SW 1271 (cell line): ENCODE results near the gene HK3.

ENCODE experiments used
- DNase-seq, 2 experiments: peaks; one replicate each; lab custom pipeline; 2025; lab: John Stamatoyannopoulos, UW

Gene HK3, protein sequence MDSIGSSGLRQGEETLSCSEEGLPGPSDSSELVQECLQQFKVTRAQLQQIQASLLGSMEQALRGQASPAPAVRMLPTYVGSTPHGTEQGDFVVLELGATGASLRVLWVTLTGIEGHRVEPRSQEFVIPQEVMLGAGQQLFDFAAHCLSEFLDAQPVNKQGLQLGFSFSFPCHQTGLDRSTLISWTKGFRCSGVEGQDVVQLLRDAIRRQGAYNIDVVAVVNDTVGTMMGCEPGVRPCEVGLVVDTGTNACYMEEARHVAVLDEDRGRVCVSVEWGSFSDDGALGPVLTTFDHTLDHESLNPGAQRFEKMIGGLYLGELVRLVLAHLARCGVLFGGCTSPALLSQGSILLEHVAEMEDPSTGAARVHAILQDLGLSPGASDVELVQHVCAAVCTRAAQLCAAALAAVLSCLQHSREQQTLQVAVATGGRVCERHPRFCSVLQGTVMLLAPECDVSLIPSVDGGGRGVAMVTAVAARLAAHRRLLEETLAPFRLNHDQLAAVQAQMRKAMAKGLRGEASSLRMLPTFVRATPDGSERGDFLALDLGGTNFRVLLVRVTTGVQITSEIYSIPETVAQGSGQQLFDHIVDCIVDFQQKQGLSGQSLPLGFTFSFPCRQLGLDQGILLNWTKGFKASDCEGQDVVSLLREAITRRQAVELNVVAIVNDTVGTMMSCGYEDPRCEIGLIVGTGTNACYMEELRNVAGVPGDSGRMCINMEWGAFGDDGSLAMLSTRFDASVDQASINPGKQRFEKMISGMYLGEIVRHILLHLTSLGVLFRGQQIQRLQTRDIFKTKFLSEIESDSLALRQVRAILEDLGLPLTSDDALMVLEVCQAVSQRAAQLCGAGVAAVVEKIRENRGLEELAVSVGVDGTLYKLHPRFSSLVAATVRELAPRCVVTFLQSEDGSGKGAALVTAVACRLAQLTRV

DNA sequence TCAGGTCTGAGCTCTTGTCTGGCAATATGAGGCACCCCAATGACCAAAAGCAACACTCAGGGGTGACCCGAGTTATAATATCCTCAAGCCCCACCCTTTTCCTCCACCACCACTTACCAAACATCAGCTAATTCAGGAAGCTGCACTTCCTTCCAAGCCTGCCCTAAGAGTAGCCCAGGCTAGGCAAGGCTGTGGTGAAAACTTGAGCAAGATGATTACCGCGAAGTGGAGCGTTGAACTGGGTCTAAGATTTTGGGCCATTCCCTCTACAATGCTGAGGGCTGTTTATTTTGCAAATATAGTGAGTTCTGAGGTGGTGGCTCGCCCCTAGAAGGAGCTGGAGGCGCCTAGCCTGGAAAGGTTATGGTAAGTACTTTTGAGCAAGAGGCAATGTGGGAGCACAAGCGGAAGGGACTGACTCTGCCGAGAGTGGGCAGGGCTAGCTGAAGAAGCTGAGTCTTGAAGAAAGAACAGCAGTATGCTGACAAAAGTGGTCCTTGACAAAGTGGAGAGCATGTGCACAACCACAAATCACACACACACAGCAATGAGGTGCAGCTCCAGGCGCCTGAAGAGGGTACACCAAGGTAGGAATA, at the start of gene HK3:
Gene HK3, minus strand, starts transcription at position 51 of the 596 bp plus-strand sequence. CDS start 3,187 bp downstream, outside the sequence.
- no peak for DNase-seq

DNA sequence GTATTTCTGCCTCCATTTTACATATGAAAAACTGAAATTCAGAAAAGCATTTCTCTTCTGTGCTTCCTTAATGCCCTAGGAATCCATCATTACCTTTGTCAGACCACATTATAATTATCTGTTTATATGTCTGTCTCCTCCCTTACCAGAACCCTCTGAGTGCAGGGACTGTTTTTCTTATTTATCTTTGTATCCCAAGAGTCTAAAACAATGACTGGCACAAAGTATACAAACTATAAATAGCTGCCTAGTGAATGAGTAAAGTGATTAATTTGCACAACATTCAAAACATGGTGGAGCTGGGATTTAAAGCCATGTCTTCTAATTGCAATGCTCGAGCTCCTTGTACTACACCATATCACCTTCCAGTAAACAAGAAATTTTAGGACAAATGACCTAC, 49.3 kb upstream of the HK3 start:
- DNase-seq = no peak

DNA sequence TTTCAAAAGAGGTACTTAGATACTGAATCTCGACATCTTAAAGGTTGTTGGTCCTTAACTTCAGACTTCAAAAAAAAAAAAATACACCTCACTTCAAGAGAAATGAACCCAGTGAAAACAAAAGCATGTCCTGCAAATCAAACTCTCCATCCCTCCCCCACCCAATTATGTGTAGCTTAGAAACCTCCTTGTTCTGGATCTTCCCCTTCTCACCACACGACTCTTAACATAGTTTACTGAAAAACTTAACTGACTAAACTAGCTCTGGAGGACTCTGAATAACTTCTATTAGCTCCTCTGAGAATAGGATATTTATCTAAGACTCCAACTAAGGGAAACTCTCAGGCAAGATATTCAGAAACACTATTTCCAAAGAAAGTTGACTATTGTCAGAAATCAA, 48.7 kb upstream of the HK3 start:
- no peak for DNase-seq

DNA sequence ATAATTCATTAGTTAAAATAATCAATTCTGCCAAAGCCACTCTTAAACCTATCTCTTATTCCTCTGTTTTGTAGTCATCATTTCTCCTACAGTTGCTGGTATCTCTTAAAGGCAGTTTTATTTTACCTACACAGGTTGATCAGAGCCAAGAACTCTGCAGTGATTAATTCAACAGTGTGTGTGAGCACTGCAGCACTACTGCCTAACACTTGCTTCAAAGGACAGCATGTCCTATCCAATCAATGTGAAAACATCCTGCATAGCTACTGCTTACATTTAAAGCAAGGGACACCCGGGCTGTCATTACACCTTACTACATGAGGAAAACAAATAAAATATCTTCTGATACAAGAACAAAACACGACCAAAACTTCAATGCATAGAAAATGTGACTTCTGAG, 45.1 kb upstream of the HK3 start:
- no peak for DNase-seq

DNA sequence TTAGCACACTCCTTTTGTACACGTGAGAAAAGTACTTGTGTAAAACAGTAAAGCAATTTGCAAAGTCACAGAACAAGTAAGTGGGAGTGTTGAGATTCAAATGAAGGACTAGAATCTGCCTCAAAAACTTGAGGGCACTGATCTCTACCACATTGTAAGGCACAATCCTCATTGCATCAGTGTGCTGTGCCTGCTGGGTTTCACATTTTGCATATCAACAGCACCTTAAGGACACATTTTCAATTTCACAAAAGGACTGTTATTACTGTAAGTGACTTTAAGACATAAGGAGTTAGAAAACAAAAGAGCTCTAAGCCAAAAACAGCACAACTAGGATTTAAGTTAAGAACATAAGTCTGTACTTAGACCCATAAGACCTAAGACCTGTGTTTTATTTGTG, 44.7 kb upstream of the HK3 start:
- DNase-seq = no peak

DNA sequence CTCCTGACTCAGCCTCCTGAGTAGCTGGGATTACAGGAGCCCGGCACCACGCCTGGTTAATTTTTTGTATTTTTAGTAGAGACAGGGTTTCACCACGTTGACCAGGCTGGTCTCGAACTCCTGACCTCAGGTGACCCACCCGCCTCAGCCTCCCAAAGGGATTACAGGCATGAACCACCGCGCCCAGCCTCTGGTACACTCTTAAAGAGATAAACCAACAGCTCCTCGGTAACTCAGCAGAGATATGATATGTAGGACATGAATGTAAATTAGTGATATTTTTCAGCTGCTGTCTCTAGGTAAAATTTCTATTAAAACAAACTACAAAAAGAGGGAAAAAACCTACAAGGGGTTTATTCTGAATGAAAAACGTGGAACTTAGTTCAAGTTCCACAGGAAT, 42.8 kb upstream of the HK3 start:
- no peak for DNase-seq

DNA sequence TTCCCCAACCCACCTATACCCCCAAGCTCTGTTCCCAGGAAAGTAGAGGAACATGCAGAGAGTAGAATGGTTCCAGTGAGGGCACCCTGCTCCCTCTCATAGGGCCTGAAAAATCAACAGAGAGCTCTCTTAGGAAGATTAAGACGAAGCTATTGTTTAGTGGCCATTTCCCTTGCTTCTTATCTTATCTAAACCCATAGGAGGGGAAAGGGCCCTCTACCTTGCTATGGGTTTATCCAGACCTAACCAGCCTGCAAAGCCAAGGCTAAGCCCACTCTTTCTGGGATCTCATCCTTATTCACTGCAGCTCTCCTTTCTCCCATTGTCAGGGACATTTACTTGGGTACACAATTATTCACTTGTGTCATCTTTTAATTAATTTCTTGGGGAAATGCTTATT, 39.3 kb upstream of the HK3 start:
- DNase-seq = no peak

DNA sequence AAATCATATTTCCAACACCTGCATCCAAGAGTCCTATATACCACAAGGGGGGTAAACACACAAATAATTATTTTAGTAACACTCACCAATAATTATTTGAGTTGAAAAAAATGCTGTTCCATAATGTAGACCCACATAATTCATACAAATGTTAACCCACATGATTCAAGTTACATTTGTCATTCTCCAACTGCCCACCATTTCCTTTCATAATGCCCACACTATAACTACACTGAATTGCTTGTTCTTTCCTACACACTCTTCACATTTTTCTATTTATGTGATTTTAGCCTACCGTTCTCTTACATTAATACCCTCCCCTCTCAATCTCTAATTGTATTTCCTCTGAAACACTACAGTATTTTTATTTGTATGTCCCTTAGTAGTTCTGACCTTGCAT, 35.9 kb upstream of the HK3 start:
- no peak for DNase-seq

DNA sequence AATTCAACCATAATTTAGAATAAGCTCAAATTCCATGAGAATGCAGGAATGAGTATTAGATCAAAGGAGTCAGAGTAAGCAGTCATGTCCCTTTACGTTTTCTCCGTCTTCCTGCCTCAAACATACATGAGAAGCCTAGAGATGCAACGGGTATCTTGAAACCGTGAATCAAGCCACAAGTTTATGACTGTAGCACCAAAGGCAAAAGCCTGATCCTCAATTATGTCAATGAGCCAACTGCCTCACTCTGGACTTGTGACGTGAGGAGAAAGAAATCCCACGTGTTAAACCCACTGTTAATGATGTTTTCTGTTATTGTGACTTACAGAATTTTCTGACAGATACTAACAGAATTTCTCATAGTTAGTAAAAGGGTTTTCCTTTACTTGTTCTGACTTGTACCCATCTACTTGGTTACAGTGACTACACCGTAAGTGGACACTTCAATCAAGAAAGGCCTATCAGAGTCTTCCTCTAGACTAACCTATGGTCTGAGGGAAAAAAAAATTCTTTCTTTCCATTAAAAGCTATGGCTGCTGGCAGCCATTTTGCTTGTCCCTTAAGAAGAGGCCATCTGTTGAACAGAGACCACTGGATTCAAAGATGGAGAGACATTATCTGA, 35.3 kb upstream of the HK3 start:
- DNase-seq = no peak

DNA sequence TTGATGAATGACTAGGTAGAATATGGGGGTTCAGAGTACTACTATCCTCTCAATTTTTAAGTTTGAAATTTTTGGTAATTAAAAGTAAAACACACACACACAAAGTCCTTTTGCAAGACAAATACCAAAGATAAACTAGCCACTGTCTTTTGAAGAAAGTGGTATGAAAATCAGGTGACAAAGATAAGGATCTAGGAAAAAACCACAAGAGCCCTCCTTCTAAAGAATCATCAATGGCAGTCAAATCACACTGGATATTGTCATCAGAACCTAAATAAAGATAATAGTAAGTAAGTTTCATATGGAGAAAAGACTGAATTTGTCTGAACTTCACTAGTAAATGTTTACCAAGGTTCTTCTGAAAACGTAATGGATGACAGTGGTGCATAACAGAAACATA, 30.5 kb upstream of the HK3 start:
- no peak for DNase-seq

DNA sequence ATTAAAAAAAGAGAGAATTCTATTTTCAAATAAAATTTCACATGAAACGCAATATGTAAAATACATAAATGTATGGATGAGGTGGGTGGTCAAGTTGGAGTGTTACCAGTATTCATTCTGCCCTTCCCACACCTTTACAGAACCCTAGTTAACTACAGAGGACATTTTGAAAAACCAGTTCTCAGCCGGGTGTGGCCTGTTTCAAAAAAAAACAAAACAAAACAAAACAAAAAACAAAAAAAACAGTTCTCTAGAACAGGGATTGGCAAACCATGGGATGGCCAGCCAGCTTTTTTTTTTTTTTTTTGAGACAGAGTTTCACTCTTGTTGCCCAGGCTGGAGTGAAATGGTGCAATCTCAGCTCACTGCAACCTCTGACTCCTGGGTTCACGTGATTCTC, 28.4 kb upstream of the HK3 start:
- no peak for DNase-seq

DNA sequence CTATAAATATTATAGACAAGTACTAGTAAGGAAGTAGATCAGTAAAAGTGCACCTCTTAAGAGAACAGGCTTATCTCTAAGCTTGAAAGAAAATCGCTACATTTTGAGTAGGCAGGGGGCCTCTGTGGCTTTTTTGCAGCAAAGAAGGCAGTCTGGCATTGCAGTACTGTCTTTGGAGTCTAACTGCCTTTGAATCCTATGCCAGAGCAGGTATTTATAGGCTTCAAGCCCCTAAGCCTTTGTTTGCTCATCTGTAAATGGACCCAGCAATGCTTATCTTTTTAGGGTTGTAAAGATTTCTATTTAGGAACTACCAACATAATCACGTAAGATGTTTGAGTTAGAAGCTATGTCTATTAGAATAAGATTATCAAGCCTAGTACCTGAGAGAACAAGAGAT, 23.7 kb upstream of the HK3 start:
- no peak for DNase-seq

DNA sequence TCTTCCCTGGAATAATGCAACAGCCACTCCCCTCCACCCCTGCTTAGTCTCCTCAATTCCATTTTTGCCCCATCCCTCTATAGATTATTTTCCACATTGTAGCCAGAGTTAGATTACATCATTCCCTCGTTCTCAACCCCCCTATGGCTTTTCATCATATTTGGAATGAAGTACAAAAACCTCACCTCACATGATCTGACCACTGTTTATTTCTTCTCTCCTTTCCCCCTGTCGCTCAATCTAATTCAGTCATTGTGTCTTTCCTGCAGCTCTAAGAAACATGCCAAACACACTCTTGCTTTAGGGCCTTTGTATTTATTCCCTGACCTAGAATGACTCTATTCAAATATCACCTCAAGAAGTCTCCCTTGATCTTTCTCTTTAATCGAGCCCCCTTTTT, 22.6 kb upstream of the HK3 start:
- no peak for DNase-seq

DNA sequence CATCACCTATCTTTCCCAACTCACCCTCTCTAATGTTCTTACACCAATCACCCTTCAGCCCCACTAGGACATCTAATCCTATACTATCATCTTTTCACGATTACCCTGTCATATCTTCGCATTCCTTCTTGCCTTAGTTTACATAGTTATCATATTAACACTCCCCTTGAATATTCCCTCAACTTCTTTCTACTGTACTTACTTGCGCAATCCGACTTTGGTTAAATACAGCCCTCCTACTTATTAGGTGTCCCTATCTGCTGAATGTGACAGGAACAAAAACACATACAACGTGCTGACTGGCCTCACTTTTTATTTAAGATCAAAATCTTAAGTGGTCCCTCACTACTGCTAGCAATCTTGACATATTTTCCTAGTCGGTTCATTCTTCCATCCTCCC, 19.5 kb upstream of the HK3 start:
- no peak for DNase-seq

DNA sequence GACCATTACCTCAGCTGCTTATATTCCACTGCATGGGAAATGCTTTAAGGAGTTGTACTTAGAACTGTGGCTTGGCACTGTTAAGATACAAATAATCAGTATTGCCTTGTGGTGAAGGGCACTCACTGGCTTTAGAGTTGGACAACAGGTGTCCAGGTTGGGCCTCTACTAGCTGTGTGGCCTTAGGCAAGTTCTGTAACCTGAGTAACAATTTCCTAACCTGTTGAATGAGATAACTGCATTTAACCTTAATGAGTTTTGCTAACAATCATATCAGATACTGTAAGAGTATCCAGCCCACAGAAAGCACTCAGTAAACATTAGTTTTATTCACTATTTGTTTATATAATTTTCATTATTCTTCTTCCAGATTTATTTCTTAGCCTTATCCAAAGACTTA, 17.2 kb upstream of the HK3 start:
- no peak for DNase-seq

DNA sequence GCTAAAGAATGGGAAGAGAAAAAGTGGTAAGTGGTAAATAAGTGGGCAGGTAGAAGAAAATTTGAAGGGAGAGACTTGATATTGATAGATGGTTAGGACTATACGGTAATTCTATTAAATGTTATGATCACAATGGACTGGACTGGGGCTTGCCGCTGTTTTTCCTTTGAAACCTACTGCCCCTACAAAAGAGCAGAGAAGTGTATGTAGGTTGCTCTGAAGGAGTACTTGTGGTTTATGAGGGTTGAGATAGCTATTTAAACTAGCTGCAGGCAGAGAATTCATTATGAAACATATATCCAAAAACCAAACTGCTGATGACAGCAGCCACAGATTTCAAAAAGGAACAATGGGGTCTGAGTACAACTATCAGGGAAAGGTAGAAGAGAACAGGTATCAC, 16.8 kb upstream of the HK3 start:
- no peak for DNase-seq

DNA sequence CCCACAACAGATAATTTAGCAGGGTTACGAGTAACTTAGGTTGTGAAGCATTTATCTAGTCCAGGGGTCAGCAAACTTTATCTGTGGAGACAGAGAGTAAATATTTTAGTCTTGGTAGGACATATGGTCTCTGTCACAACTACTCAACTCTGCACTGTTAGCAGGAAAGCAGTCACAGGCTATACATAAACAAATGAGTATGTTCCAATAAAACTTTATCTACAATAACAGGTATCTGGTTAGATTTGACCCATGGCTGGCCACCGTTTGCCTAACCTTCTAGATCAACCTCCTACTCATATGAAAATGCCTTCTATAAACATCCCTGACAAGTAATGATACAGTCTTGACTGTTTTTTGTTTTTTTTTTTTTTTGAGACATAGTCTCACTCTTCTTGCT, 13.0 kb upstream of the HK3 start:
- DNase-seq = no peak

DNA sequence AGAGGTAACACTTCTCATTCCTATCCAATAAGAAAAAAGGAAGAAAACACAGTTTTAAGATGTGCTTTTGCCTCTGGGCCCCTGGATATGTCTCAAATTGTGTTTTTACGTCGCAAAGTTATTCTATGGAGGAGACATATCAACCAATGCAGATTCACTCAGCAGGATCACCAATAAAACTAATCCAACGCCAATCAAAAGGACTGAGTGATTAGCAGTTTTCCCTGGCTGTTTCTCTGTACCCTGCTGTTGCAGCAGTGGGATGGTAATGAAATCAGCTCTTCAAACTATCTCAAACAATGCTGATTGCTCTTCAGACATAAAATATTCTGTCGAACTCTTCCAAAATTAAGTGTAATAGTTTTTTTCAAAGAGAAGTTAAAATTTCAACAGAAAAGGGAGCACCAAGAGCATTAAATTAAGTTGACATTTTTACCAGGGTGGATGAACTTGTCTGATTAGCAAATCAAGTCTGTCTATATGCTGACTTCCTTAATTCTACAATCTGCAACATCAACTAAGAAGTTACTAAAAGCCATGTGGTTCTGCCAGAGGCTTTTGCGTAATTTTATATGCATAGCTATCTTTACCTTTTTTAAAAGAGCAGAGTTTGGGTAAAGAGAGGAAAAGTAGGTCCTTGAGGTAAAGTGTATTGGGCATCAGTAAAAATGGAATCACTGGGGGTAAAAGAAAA, 9.7 kb upstream of the HK3 start:
- DNase-seq = no peak

DNA sequence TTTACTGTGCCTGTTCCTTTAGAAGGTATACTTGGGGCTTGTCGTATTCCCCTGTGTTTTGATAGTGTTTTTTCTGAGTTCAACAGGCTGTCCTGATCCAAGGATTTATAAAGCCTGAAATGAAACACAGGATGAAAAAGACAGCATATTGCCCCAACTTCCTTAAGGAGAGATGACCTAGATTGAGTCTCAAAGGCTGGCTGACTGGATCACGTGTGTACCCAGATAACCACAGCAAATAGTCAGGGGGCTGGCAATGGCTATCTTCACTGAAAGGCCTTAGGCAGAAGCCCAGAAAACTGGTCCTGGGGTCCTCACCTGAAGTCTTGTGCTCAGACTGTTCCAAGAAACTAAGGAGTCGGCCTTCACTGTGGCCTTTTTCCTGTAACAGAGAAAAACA, 7.7 kb upstream of the HK3 start:
- DNase-seq = no peak

DNA sequence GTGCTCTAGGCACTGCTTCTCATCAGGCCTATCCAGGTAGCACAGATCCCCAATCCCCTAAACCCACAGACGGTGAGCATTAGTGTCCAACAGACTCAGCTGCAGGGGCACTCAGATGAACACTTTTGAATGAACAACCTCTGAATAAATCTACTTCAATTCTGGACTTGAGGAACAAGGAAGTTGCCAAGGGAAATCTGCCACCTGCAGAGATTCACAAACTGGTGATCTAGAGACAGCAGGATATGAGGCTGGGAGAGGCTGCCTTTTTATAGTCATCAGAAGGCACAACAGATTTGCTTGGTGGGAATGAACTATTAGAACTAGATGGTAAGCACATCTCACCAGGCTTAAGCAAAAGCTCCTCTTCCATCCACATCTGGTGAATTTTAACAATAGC, 7.0 kb upstream of the HK3 start:
- no peak for DNase-seq

DNA sequence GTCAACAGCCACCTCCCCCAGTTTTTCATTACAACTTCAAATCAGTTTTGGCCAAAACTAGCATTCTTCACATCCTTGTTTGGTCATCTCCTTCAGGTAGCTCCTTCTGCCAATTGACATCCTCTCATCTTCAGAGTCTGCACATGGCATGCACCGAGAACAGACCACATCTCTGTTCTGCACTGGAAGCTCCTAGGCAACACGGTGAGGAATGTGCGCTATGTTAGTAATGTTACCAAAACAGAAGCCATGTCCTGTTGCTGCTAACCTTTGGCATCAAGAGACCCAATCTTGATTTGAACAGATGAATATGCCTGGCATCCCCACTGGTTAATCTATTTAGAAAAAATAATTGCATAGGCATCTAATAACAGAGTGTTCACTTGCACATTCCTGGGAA, 5.1 kb upstream of the HK3 start:
- DNase-seq = no peak
